Tibial nerve (tissue), 3 donors: ENCODE data around the gene DNAJA3.
A peak's percentile ranks its signal among the peaks of the same experiment; 100 is the strongest.

Source experiments
- POLR2A ChIP-seq, 2 donors: fragments of 450-650 bp; IDR thresholded peaks; one replicate each; pipeline ENCODE4 v1.6.1; 2017; ENCODE audit warnings: antibody characterized with exemption in 2 of 2, mild to moderate bottlenecking in 2 of 2, moderate library complexity in 2 of 2
- TF ChIP-seq, protein P1 (sequence below), 5 experiments: fragments of 200-600 bp in 3 of 5; fragments of 450-650 bp in 2 of 5; sonication (generic) in 3 of 5; IDR thresholded peaks; one replicate each; pipeline ENCODE4 v1.5.1; 2016 to 2019; ENCODE audit warnings: antibody characterized with exemption in 5 of 5, mild to moderate bottlenecking in 3 of 5, moderate library complexity in 2 of 5

DNA sequence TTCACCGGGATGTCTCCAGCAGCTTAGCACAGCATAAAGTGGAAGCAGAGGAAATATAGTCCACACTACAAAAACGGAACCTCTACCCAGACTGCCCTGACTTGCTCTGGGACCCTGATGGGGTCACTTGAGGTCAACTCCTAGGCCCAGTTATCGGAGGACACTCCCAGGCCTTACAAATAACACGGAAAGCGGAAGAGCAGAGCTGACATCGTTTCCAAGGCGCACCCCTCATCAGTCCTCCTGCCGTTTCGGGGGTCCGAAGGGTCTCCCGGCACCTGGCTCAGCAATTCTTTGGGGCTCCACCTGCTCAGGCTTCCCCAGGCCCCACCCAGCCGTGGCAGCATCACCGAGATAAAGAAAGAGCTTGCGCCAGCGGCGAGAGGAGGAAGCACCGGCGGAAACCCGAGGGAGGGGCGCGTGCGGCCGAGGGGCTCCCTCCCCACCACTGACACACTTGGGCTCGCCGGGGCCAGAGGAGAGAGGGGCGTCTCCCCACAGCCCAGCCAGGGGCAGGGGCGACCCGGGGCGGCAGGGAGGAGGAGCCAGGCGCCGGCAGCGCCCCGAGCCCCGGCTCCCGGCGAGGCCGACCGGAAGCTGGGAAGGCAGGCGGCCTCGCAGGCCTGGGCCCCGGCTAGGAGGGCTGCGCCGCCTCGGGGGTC, 10.0 kb upstream of the DNAJA3 start:
- TF ChIP-seq, protein P1, sequence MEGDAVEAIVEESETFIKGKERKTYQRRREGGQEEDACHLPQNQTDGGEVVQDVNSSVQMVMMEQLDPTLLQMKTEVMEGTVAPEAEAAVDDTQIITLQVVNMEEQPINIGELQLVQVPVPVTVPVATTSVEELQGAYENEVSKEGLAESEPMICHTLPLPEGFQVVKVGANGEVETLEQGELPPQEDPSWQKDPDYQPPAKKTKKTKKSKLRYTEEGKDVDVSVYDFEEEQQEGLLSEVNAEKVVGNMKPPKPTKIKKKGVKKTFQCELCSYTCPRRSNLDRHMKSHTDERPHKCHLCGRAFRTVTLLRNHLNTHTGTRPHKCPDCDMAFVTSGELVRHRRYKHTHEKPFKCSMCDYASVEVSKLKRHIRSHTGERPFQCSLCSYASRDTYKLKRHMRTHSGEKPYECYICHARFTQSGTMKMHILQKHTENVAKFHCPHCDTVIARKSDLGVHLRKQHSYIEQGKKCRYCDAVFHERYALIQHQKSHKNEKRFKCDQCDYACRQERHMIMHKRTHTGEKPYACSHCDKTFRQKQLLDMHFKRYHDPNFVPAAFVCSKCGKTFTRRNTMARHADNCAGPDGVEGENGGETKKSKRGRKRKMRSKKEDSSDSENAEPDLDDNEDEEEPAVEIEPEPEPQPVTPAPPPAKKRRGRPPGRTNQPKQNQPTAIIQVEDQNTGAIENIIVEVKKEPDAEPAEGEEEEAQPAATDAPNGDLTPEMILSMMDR (IDR thresholded peaks at IDR 0.05), result peak in 2 of 5 experiments; percentile 28 to 38
- peak in 1 of 2 donors; percentile 22 for TF ChIP-seq POLR2A (IDR thresholded peaks at IDR 0.05)
